A549 treated with AZD9567 at 1 μM for 4 hours (cell line): ENCODE results near the gene FBXO30. TPM values are rescaled to one million over a fixed set of nuclear protein-coding genes. Genes with fewer than 3 reads are reported as not detected.

ENCODE experiments used
- total RNA-seq: library from RNA; stranded (reverse); fragments of 200-300 nt; extraction: Qiagen RNA extraction; gene quantifications from 5 replicates; pipeline ENCODE4 v1.2.3, GENCODE V29; 2022; ENCODE audit not compliant: insufficient read depth

Gene FBXO30, protein sequence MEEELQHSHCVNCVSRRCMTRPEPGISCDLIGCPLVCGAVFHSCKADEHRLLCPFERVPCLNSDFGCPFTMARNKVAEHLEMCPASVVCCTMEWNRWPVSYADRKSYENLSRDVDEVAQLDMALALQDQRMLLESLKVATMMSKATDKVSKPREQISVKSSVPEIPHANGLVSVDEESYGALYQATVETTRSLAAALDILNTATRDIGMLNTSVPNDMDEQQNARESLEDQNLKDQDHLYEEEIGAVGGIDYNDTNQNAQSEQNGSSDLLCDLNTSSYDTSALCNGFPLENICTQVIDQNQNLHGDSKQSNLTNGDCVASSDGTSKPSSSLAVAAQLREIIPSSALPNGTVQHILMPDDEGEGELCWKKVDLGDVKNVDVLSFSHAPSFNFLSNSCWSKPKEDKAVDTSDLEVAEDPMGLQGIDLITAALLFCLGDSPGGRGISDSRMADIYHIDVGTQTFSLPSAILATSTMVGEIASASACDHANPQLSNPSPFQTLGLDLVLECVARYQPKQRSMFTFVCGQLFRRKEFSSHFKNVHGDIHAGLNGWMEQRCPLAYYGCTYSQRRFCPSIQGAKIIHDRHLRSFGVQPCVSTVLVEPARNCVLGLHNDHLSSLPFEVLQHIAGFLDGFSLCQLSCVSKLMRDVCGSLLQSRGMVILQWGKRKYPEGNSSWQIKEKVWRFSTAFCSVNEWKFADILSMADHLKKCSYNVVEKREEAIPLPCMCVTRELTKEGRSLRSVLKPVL
- 3.8 to 6.1 TPM (median 5.2 TPM) in 5 replicates for total RNA-seq

DNA sequence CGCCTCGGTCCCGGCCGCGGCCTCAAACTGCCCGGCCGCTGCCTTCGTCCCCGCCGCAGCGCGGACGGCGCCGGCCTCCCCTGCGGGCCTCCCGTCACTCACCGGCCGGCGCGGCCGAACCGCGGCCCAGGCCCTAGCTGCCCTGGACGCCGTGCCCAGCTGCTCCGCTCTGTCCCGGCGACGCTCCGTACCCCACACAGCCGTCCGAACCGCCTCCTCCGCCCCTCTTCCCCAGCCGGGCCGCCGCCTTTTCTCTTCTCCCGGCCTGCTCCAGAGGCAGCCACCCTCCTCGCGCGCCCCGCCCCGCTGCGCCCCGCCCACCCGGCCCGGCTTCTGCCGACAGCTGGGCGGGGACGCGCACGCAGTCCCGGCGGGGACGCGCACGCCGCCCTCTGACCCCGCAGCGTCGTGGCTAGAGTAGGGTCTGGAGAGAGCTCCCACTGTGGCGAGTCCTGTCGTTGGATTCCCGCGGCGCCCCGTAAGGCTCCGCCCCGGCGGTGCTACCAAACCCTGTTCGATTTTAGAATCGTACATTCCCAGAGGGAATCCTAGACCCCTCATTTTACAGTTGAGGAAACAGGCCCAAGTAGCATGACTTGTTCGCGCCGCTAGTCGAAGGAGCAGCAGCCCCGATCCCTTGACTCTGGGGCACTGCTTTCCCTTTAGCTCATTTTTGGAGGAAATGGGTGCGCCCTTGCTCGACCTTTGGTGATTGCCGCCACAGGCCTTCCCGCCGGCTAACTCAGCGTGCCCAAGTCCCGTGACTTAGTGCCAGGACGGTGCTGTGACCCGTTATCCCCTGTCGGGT lies at the start of gene FBXO30:
TSS of gene FBXO30 (minus strand) at position 295 of the 808 bp plus-strand sequence. CDS start 8,390 bp downstream, outside the sequence.

Other genes with a start within 250 kb of the FBXO30 start
- gene EPM2A, start 79.3 kb downstream of the FBXO30 start, total RNA-seq = 2.8 to 4.0 TPM (median 3.3 TPM) in 5 replicates
- gene SHPRH, start 149.6 kb upstream of the FBXO30 start, total RNA-seq = 2.1 to 3.3 TPM (median 3.0 TPM) in 5 replicates
- gene GRM1, start 214.3 kb upstream of the FBXO30 start, total RNA-seq = 0.02 TPM in 3 of 5 replicates, not detected in the others